Fibroblast of lung (primary cell): ENCODE results near the gene DCAF8. TPM values are rescaled to one million over a fixed set of nuclear protein-coding genes. Genes with fewer than 3 reads are reported as not detected.
"Not testable (repeated sequence)": the region's sequence is repeated elsewhere in the genome, so short reads cannot be mapped to it uniquely, and the experiment has no call there.

Source experiments
- DNase-seq, 2 donors: peaks; one replicate each; pipeline versions ENCODE4 v3.0.0 to v3.0.0-alpha.2; 2010; ENCODE audit warnings: low read depth in 2 of 2
- H2AFZ ChIP-seq: 2 replicates; pipeline ENCODE4 v1.5.1; 2012; ENCODE audit warnings: low read length, control low read depth, inconsistent platforms
- H3K27ac ChIP-seq: 2 replicates; pipeline ENCODE4 v1.5.1; 2011; ENCODE audit warnings: low read length, control low read depth; ENCODE audit not compliant: insufficient read depth
- H3K27me3 ChIP-seq: 2 replicates; pipeline ENCODE4 v1.5.1; 2011; ENCODE audit warnings: mild to moderate bottlenecking, low read length; ENCODE audit not compliant: control insufficient read depth, insufficient read depth
- H3K36me3 ChIP-seq: 2 replicates; pipeline ENCODE4 v1.5.1; 2011; ENCODE audit warnings: low read length; ENCODE audit not compliant: control insufficient read depth, insufficient read depth
- H3K4me1 ChIP-seq: 2 replicates; pipeline ENCODE4 v1.5.1; 2011; ENCODE audit warnings: low read length; ENCODE audit not compliant: control insufficient read depth, insufficient read depth; ENCODE audit errors: extremely low read depth
- H3K4me2 ChIP-seq: 2 replicates; pipeline ENCODE4 v1.5.1; 2011; ENCODE audit warnings: low read length, control low read depth; ENCODE audit not compliant: insufficient read depth; ENCODE audit errors: extremely low read depth
- H3K4me3 ChIP-seq, 4 experiments: fragments of 200-600 bp in 1 of 4; sonication (generic) in 1 of 4; replicated peaks in 1 of 4; 2 replicates each; pipeline ENCODE4 v1.5.1; 2011 to 2016; ENCODE audit warnings: low read length in 4 of 4, low read depth in 3 of 4, mild to moderate bottlenecking in 3 of 4, control low read depth in 2 of 4, inconsistent platforms in 1 of 4, mixed read lengths in 1 of 4; ENCODE audit not compliant: insufficient read depth in 1 of 4; ENCODE audit errors: control extremely low read depth in 1 of 4
- H3K79me2 ChIP-seq: 2 replicates; pipeline ENCODE4 v1.5.1; 2012; ENCODE audit warnings: mild to moderate bottlenecking, low read length, inconsistent platforms; ENCODE audit not compliant: control insufficient read depth, insufficient read depth
- H3K9ac ChIP-seq: 2 replicates; pipeline ENCODE4 v1.5.1; 2011; ENCODE audit warnings: mild to moderate bottlenecking, low read length, control low read depth; ENCODE audit not compliant: insufficient read depth
- H3K9me3 ChIP-seq: 2 replicates; pipeline ENCODE4 v1.5.1; 2012; ENCODE audit warnings: low read depth, low read length; ENCODE audit not compliant: control insufficient read depth, insufficient read depth
- H4K20me1 ChIP-seq: 2 replicates; pipeline ENCODE4 v1.5.1; 2011; ENCODE audit warnings: low read length; ENCODE audit not compliant: control insufficient read depth, insufficient read depth; ENCODE audit errors: extremely low read depth
- CTCF ChIP-seq, 2 donors: IDR thresholded peaks in 1 of 2; conservative IDR thresholded peaks in 1 of 2; 1 replicate in 1 of 2; 2 replicates in 1 of 2; pipeline ENCODE4 v1.5.1; 2011 to 2012; ENCODE audit warnings: low read length in 2 of 2, control low read depth in 1 of 2, inconsistent platforms in 1 of 2, low read depth in 1 of 2, mild to moderate bottlenecking in 1 of 2
- EZH2 ChIP-seq: IDR thresholded peaks from 2 replicates; pipeline ENCODE4 v1.5.1; 2012; ENCODE audit warnings: low read length, control low read depth, mild to moderate bottlenecking; ENCODE audit errors: missing control alignments
- polyA plus RNA-seq, 2 donors: library from polyadenylated mRNA; depleted of rRNA in 1 of 2; stranded (reverse) in 1 of 2; unstranded in 1 of 2; fragments of >200 nt; gene quantifications; 2 replicates each; pipeline ENCODE4 v1.2.1, GENCODE V29; 2011 to 2012; ENCODE audit warnings: missing spikeins in 1 of 2
- total RNA-seq: library from RNA; depleted of rRNA; stranded (reverse); fragments of >200 nt; gene quantifications from 2 replicates; pipeline ENCODE4 v1.2.1, GENCODE V29; 2014

DCAF8 gene
- total and polyA plus RNA-seq, 2 donors (not counting 1 experiment from before 2014, with no cell fraction given): 72.6 to 89.8 TPM

DNA sequence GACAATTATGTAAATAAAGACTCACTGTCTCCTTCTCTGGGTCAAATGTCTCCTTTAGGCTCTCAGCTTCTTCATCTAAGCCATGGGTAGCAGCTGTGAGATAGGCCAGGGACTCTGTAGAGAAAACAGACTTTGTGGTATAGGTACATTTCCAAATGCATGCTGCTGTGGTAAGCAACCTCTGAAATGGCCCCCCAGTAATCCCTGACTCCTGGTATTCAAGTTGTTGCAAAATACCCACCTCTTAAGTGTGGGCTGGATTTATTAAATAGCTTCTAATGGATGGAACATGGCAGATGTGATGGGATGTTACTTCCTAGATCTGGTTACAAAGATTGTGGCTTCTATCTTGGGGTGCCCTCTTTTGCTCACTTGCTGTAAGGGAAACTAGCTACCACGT is 33.7 kb upstream of the DCAF8 start:
- no peaks in the 10 kb centered on the region for H3K9me3 ChIP-seq
- no peaks in the 10 kb centered on the region for H3K79me2 ChIP-seq

GRCh38 chr1:160293020-160293968 is 30.9 kb upstream of the DCAF8 start:
- Histone ChIP-seq H4K20me1 (no peaks in the 10 kb centered on the region), H3K36me3 (peaks cover 42% of the 10 kb centered on the region), H2AFZ (no peak overlapping the region), H3K27ac (no peak overlapping the region), H3K9me3 (no peaks in the 10 kb centered on the region), H3K4me3 (no peak overlapping the region), H3K4me1 (no peaks in the 10 kb centered on the region), H3K27me3 (no peaks in the 10 kb centered on the region), H3K4me2 (no peak overlapping the region), H3K79me2 (no peaks in the 10 kb centered on the region), H3K9ac (no peak overlapping the region)
- no peak for DNase-seq
- no peak for TF ChIP-seq CTCF (conservative IDR thresholded peaks at IDR 0.05 in 1 of 2, IDR thresholded peaks at IDR 0.05 in 1 of 2; ENCODE audit: low read depth in 1 of 2, low read length in 2 of 2)
- no peak for TF ChIP-seq EZH2

More for the DNA sequence above, 33.7 kb upstream of the DCAF8 start:
- peaks cover 40% of the 10 kb centered on the region for H3K36me3 ChIP-seq
- H4K20me1 ChIP-seq: no peaks in the 10 kb centered on the region
- no peak for DNase-seq
- H3K27me3 ChIP-seq: no peaks in the 10 kb centered on the region
- no peak overlapping the region for H3K4me2 ChIP-seq
- H2AFZ ChIP-seq: no peak overlapping the region
- no peaks in the 10 kb centered on the region for H3K4me1 ChIP-seq
- H3K9ac ChIP-seq: no peak overlapping the region
- H3K4me3 ChIP-seq: no peak overlapping the region
- no peak overlapping the region for H3K27ac ChIP-seq
- no peak for TF ChIP-seq EZH2
- TF ChIP-seq CTCF (conservative IDR thresholded peaks at IDR 0.05 in 1 of 2, IDR thresholded peaks at IDR 0.05 in 1 of 2; ENCODE audit: low read depth in 1 of 2, low read length in 2 of 2): no peak

DNA sequence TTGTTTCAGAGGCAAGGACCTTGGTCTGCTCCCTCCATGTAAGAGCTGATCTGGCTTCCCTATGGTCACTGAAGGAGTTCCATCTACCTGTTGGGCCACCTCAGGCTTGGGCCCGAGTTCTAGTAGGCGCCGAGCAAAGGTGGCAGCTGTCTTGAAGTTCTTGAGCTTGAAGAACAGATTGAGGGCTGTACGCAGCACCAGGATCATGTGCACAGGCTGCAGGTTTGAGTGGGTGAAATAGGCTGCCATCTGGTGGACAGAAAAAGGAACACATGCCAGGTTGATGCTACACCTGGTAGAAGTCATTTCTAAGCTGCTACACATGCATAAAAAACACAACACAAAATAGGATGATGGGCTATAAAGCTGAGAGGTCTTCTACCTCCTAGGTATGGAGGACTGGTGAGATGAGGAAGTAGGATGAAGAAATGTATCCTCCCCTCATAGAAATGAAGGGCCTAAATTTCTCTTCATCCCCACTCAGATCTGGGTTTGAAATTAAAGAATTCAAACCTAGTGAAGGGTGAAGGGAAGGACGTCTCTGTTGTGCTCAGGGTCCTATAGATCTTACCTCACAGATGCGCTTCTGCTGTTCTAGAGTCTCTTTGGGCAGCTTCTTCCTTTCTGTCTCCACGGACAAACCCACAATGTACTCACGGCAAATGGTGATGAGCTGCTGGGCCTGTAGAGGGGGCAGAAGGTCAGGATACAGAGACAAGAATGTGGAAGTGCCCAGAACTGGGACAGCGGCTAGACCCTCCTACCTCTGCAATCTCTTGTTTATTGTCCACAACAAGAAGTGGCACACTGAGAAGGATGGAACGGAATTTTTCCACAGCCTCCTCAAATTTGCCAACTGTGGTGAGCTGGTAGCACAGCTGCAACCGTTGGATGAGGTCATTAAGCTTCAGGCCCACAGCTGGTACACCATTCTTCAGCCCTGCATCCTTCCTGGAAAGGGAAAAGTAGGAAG is 29.2 kb upstream of the DCAF8 start:
- H3K27ac ChIP-seq: no peak overlapping the region
- H3K4me2 ChIP-seq: no peak overlapping the region
- DNase-seq: peak; percentile 62 to 75
- no peaks in the 10 kb centered on the region for H3K79me2 ChIP-seq
- TF ChIP-seq EZH2: no peak
- TF ChIP-seq CTCF (conservative IDR thresholded peaks at IDR 0.05 in 1 of 2, IDR thresholded peaks at IDR 0.05 in 1 of 2; ENCODE audit: low read depth in 1 of 2, low read length in 2 of 2): peak; percentile 76 to 85
- no peak overlapping the region for H3K4me3 ChIP-seq
- H3K36me3 ChIP-seq: peaks cover 32% of the 10 kb centered on the region
- H3K9me3 ChIP-seq: no peaks in the 10 kb centered on the region
- H4K20me1 ChIP-seq: no peaks in the 10 kb centered on the region
- no peak overlapping the region for H2AFZ ChIP-seq
- no peak overlapping the region for H3K9ac ChIP-seq
- H3K4me1 ChIP-seq: no peaks in the 10 kb centered on the region
- no peaks in the 10 kb centered on the region for H3K27me3 ChIP-seq

GRCh38 chr1:160287769-160288168 is 25.4 kb upstream of the DCAF8 start:
- not testable (repeated sequence) for H3K9ac ChIP-seq, H3K27me3 ChIP-seq, H3K4me1 ChIP-seq, H3K9me3 ChIP-seq, DNase-seq, H3K27ac ChIP-seq, H2AFZ ChIP-seq, H4K20me1 ChIP-seq, H3K4me2 ChIP-seq, H3K4me3 ChIP-seq
- Histone ChIP-seq H3K36me3 (peaks cover 16% of the 10 kb centered on the region), H3K79me2 (peaks cover 15% of the 10 kb centered on the region)
